ENCODE results near the gene DEXI.
A peak's percentile ranks its signal among the peaks of the same experiment; 100 is the strongest.
"Not testable (repeated sequence)": the region's sequence is repeated elsewhere in the genome, so short reads cannot be mapped to it uniquely, and the experiment has no call there.

The DEXI gene

GRCh38 chr16:10927497-10928112 is 14.7 kb downstream of the DEXI start:
- no peak for DNase-seq (ENCODE audit: low read depth, low spot score)

- no peak for DNase-seq (ENCODE audit: low read depth, low spot score)
Observed at GRCh38 chr16:10926867-10927266, 15.4 kb downstream of the DEXI start.

GRCh38 chr16:10926094-10926493 is 16.2 kb downstream of the DEXI start:
- DNase-seq (ENCODE audit: low read depth, low spot score) = no peak

- not testable (repeated sequence) for DNase-seq (ENCODE audit: low read depth, low spot score)
Observed at GRCh38 chr16:10925285-10925684, 17.0 kb downstream of the DEXI start.

- no peak for DNase-seq (ENCODE audit: low read depth, low spot score)
Observed at GRCh38 chr16:10923650-10924214, 18.5 kb downstream of the DEXI start.

- no peak for DNase-seq (ENCODE audit: low read depth, low spot score)
Observed at GRCh38 chr16:10923146-10923649, 19.1 kb downstream of the DEXI start.

- DNase-seq (ENCODE audit: low read depth, low spot score) = no peak
Observed at GRCh38 chr16:10922328-10923145, 19.7 kb downstream of the DEXI start.

- no peak for DNase-seq (ENCODE audit: low read depth, low spot score)
Observed at GRCh38 chr16:10921536-10922327, 20.5 kb downstream of the DEXI start.

- no peak for DNase-seq (ENCODE audit: low read depth, low spot score)
Observed at GRCh38 chr16:10920726-10921427, 21.4 kb downstream of the DEXI start.

- DNase-seq (ENCODE audit: low read depth, low spot score) = no peak
Observed at GRCh38 chr16:10919003-10919351, 23.3 kb downstream of the DEXI start.

- DNase-seq (ENCODE audit: low read depth, low spot score) = peak; percentile 79
Observed at GRCh38 chr16:10918294-10919002, 23.8 kb downstream of the DEXI start.

GRCh38 chr16:10916534-10916933 is 25.7 kb downstream of the DEXI start:
- DNase-seq (ENCODE audit: low read depth, low spot score) = no peak

GRCh38 chr16:10911267-10911666 is 31.0 kb downstream of the DEXI start:
- no peak for DNase-seq (ENCODE audit: low read depth, low spot score)

GRCh38 chr16:10907757-10908045 is 34.6 kb downstream of the DEXI start:
- no peak for DNase-seq (ENCODE audit: low read depth, low spot score)

- no peak for DNase-seq (ENCODE audit: low read depth, low spot score)
Observed at GRCh38 chr16:10906914-10907756, 35.1 kb downstream of the DEXI start.

- no peak for DNase-seq (ENCODE audit: low read depth, low spot score)
Observed at GRCh38 chr16:10906482-10906881, 35.8 kb downstream of the DEXI start.

GRCh38 chr16:10902999-10903398 is 39.3 kb downstream of the DEXI start:
- no peak for DNase-seq (ENCODE audit: low read depth, low spot score)

- no peak for DNase-seq (ENCODE audit: low read depth, low spot score)
Observed at GRCh38 chr16:10897134-10897533, 45.1 kb downstream of the DEXI start.

- no peak for DNase-seq (ENCODE audit: low read depth, low spot score)
Observed at GRCh38 chr16:10896723-10897122, 45.5 kb downstream of the DEXI start.

- DNase-seq (ENCODE audit: low read depth, low spot score) = no peak
Observed at GRCh38 chr16:10896165-10896564, 46.1 kb downstream of the DEXI start.

All from smooth muscle cell of the brain vasculature (primary cell).